ENCODE measurements around the gene FRAS1.
"Not testable (repeated sequence)": the region's sequence is repeated elsewhere in the genome, so short reads cannot be mapped to it uniquely, and the experiment has no call there.

Gene FRAS1

DNA sequence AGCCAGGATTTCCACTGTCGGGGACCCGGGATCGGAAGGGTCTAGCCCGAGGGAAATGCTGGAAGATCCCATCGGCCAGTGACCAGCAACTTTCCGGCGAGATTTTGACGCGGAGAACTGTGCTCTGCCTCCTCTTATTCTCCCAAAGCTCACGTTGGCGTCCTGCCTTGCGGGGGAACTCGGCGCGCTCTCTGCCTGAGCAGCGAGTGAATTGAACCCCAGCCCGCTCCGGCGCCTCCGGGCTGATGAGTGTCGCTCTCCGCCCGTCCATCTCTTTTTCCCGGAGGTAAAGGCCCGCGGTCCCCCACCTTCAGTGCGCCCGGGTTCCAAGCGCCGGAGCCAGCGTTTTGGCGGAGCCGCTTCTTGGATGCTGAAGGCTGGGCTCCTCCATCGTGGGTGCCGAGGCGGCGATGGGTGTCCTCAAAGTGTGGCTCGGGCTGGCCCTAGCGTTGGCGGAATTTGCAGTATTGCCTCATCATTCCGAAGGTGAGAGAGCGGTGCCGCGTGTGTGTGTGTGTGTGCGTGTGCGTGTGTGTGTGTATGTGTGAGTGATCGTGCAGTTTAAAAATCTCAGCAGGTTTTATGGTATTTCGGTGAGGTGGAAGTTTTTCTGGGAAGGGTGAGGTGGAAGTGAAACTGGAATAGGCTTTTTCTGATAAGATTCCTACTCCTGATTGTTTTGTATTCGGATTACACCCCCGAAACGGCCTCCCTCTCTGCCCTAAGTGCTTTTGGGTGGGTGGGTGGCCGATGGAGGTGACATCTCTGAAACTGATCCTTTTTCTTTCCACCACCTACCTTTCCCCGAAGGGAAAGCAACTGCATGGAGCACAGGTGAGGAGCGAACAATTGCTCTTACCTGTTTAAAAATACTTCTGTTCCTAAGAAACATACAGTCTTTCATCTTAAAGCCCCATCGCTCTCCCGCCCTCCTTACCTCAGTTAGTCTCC is 752 bp downstream of the FRAS1 start:
- DNase-seq: peak in 1 of 5 donors; percentile 15

DNA sequence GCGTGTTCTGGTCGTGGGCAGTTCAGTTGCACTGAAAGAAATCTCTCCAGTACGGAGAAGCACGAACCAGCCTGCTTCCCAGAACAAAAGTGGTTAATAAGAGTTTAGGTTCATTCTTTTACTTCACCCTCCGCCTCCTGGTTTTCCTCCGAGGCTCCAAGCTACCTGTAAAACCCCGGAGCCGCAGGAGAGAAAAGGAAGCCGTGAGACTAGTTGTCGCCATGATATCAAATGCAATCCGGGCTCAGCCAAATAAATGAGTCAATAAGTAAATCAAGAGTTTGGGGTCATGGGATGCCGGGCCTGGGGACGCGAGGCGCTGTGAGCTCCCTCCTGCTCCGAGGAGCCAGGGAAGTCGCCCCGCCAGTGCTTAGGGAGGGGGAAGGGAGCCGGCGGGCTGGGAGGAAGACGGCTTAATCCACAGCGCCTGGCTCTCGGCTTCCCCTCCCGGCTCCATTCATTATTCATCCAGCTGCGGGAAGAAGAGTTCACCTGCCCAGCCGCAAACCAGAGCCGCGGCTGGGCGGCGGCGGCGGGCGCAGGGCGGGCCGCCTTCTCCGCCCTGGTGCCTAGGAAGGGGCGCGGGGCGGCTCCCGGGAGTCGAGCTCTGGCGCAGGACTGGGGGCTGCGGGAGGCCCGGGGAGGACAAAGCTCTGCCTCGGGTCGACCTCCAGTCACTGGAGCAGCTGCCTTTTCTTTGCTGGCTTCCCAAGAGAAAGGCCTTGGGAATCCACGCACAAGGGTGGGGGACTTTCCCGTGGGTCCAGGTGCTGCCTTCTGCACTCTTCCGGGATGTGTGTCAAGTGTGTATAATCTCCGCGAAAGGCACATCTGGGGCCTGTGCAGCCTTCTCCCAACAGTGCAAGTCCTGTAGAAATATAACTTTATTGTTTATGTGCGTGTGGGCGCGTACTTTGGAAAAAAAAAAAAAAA is 1.7 kb downstream of the FRAS1 start:
- no peak for DNase-seq

DNA sequence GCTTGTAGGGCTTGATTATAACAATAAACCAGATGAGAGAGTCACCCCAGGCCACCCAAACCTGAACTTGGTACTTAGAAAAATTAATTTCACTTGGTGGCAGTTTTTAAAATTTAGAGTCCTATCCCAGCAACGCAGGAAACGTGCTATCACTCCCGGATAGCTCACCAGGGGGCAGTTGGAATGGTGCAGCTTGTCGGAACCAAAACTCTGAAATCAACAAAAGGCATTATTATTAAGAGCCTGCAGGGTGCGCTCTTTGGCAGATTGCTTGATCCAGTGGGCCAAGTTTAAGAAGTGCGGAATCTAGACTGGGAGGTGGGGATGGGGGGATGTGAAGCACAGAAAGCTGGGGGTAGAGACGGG is 2.4 kb downstream of the FRAS1 start:
- peak in 1 of 5 donors; percentile 13 for DNase-seq

DNA sequence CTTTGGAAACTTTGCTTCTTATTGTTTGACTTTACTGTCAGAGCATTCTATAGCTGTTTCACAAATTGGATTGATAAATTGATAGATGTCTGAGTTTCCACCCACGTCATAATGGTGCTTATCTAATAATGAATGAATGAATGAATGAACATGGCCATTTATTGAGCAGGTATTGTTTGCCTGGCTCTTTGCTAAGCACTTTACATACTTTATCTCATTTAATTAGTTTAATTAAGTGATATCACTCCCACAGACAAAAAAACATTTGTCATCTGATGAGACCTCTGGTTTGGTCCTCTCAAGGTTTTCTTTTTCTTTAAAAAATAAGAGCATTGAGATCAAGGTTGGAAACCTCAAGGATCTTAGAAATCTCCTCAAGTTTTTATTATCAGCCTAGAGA is 2.8 kb downstream of the FRAS1 start:
- DNase-seq: no peak

DNA sequence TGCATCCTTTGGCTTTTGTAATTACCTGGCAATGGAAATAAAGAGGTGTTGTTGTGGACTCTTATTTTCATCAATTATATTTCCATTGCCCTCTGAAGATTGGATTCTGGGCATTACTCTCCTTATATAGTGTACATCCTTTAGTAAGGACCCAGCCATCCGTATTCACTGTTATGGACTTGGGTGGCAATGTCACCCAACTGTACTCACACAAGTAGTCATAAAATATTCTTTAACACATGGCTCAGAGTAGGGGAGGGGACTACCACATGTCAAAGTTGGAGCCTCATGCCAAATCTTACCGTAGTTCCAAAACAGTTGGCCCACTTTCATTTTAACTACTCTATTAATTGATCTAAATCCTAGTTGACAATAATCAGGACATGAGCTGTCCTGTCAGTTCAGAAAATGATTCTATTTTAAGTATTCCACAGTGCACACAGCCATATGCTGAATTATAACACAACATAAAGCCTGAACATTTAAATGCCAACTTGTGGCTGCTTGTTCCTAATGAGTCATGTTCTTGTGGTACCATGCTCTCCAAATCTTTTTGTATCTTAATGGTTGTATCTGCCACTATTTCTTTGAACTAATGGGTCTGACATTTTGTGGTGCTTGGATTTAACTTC is 4.9 kb downstream of the FRAS1 start:
- DNase-seq: no peak

DNA sequence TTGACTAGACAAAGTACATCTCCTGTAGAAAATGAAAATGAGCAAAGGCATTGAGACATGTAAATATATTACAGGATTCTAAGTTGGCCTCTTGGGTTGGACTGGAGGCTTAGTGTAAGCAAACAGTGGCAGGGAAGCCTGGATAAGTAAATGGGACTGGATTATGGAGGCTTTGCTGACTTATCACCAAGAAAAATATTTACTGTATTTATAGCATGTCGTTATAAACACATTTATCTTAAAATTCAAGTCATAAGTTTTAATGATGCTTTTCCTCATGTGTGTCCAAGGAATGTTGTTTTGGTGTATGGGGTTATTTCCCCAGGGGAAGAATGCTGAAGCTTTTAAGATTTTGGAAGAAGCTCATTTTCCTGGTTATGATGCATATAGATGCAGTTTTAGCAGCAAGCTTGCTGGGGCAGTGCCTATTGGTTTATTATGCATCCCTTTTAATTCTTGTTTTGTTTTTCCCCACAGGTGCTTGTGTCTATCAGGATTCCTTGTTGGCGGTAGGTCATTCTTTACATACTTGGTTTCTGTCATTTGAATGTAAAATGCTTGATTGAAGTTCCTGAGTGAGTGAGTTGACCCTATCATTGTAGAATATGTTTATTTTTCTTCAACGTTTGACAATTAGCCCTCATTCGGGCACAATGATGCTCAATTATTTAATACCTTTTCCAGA is 8.5 kb downstream of the FRAS1 start:
- no peak for DNase-seq

DNA sequence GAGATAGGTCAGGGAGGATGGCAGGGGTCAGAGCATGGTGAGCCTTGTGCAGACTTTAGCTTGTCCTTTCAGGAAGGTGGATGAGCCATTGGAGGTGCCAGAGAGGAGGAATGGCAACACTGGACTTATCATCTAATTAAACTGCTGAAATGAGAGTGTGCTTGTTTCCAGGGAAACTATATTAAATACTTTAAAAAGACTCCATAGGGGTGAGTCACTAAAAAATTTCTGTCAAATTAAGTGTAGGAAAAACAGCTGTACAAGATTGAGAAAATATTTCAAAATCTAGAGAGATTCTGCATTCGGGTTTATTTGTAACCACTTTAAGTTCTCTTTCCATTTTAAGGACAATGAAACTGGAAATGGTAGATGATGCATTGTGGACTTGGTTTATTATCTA is 11.4 kb downstream of the FRAS1 start:
- no peak for DNase-seq

DNA sequence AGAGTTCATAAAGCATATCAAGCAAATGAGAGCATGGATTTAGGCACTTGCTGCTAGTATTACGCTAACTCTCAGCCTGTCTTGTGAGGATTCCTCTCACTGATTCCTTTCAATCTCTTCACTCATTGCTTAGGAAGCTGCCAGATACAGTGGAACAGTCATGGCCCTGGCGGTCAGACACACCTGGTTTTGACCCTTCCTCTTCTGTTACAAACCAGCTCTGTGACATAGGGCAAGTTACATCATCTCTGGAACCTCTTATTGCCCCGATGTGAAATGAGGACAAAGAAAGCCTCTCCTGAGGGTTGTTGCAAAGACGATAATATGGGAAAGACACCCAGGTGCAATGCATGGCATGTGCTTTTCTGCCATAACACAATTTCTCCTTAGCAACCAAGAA is 12.2 kb downstream of the FRAS1 start:
- no peak for DNase-seq

DNA sequence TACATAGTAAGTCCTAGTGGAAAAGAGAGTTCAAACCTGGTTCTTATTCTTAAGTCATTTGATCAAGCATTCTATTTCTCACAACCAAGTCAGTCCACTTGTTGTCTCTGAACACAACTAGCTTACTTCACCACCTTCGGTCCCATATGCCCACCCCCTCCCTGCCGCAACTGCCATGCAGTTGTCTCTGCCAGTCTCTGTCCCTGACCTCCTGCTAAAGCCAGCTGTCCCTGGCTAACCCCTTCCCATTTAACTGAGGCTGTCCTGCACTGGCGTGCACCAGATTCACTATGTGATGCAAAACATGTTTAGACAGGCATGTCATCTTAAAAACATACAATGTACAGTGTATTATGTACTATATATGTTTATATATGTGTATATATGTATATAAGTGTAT is 12.7 kb downstream of the FRAS1 start:
- DNase-seq: no peak

DNA sequence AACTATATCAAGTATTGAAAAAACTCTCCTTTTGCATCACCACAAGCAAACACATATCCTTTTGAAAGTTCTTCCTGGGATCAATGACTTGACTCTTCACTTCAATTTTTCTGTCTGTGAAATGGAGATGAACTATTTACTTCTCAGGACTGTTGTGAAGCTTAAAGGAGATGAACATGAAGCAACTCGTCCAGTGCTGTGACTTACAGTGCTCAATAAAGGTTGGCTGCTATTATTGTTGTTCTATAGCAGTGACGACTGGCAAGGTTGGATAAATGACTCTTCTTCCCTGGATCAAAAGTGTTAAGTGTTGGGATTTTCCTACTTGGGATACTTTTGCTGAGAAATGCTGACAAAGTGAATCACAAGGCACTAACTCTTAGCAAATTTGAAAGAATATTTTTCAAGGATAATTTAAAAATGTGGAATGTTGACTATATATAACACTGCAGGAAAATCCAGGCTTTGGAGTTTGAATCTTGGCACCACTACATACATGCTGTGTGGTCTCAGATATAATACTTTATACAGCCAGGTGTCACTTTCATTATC is 13.7 kb downstream of the FRAS1 start:
- no peak for DNase-seq

DNA sequence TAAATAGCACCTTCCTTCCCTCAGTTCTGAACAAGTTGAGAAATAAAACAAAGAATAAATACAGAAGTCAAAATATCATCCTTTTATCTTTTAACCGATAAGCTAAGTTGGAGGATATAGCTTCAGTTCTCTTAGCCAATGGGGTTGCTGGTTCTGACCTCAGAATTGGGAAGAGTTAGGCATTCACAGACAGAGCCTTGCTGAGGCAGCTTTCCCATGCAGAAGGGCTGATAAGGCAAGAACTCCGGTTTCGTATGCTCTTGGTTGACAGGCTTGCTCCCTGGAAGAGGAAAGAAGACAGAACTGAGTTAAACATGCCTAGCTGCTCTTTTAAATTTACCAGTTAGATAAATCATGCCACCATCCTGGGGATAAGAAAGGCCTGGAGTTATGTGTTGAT is 17.6 kb downstream of the FRAS1 start:
- no peak for DNase-seq

DNA sequence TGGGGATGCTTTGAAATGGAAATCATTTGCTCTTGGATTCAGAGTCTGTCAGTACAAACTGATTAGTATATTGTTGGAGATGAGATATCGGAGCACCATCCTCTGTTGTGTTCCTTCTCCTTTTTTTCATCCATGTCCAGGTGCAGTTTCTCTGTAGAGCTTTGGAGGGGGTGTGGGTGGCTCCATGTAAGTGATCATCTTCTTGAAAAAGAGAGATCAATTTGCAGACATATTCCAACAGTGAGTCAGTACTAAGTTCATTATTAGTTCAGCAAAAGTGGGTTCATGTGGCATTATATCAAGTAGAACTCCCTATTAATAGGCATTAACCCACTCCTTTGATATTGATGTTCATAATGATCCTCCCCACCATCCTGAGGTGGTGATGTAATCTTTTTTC is 18.9 kb downstream of the FRAS1 start:
- DNase-seq: no peak

DNA sequence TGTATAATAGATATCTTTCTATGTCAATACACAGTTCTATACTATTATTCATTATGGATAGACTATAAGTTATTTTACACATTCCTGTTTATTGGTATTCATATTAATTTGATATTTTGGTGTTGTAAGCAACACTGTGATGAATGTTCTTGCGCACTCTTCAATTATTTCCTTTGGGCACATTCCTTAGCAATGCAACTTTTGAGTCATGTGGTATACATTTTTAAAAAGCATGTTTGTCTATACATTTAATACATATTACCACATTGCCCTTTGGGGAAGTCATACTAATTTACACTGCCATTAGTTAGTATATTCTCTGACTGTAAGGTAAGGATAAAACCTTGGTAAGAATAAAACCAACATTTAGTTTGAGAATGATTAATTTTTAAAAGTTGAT is 21.0 kb downstream of the FRAS1 start:
- DNase-seq: no peak

DNA sequence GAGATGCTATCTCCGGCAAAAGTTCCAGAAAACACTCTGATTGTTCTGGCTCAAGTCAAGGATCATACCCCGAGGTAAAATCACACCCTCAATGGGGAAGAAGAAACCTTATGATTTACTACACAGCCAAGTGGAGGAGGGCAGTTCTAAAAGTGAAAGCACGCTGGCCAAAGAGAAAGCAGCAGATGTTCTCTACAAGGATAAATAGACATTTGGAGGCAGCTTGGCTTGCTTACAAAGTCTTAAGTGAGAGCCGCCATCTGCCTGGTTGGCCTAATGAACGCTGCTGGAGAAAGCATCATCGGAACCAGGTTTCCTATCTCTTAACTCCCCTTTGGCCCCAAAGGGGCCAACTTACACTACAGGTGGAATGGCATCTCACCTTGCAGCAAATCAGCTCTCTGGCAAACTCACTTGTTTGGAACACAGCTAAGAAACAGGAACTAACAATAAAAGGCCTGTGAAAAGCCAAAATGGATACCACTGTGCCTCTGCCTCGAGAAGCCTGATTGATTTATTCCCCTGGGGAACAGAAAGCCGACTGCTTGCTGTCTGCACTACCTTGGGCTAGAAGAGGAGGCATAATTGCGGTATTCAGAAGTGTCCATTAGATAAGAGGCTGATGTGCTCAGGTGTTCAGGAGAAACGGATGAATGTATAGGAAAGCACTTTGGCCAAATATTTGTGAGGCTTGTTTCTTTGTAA is 22.8 kb downstream of the FRAS1 start:
- DNase-seq: no peak

DNA sequence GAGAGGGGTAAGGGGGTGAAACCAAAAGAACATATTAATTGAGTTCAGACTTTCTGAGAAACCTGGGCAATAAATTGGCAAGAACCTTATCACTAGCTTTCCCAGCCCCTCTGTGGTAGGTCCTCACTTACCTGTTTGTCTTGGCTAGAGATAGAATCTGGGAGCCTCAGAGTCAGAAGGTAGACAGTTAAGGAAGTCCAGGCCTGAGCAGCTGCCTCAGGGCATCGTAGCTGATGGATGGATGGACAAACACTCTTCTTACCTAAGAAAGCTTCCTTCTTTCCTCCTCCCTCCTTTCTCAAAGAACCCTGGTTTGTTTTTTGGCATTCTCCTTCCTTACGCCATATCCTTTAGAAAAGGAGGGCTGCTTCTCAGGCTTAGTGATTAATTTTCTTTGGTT is 24.4 kb downstream of the FRAS1 start:
- no peak for DNase-seq

DNA sequence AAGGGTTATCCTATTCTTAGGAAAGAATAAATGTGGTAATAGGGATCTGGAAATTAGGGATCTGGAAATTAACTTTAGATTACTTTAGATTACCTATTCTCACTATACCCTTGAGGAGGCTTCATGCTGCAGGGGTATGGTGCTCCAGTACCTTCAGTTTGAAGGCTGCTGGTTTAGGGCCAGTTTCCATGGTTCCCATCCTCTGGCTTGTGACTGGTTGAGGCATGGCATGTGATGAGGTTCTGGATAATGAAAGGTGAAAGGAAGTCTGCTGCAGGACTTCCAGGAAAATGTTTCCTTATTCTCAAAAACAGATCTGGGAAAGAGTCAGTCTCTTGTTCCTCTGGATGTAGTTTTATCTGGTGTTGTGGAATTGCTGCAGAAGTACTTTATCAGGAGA is 25.9 kb downstream of the FRAS1 start:
- DNase-seq: no peak

DNA sequence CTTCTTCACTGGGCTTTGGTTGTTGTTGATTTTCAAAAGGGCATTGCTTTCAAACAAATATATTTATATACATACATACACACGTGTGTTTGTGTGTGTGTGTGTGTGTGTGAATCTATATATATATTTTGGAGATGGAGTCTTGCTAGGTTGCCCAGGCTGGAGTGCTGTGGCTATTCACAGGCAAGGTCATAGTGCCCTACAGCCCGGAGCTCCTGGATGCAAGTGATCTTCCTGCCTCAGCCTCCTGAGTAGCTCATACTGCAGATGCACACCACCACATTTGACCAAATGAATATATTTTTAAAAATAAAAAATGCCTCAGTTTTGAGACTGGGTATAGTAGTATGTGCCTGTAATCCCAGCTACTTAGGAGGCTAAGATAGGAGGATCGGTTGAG is 34.4 kb downstream of the FRAS1 start:
- no peak for DNase-seq

DNA sequence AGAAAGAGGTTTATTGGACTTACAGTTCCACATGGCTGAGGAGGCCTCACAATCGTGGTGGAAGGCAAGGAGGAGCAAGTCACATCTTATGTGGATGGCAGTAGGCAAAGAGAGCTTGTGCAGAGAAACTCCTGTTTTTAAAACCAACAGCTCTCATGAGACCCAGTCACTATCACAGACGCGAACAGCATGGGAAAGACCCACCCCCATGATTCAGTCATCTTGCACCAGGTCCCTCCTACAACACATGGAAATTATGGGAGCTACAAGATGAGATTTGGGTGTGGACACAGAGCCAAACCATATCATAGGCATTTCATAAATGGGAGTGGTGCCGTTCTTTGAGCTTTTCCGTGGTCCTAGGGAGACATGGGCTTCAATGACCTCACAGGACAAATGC is 35.2 kb downstream of the FRAS1 start:
- not testable (repeated sequence) for DNase-seq

DNA sequence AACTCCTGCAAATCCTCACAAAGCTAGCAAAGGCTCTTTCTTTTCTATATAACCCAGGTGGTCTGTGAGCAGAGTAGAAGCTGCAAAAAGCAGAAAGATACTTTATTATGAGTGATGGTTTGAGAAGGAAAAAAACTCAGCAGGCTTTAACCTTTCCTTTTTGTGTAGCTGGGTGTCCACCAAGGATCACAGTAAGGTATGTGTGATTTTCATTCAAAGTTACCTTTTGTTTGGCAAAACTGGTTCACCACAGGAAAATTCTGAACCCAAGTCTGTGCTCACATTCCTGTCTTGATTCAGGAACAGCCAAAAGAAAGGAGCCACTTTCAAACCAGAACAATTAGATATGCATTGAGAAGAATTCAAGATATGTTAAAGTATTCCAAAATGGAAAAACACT is 35.7 kb downstream of the FRAS1 start:
- no peak for DNase-seq

DNA sequence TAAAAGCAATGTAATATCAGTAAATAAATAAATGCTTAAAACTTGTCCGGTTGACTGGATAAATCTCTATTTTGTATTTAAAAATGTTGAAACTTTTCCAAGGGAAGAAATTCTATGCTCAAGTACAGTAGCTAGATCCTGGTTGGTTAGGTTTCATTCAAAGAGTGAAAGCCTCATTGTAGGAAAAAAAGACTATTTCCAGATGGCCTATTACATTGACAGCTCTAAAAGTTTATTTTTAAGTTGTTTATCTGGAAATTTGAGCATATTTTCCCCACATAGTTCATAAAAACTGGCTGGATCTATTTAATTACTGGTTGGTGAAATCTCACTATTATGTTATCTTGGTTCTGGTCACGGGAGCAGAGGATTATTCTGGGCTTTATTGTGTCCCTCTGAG is 38.0 kb downstream of the FRAS1 start:
- no peak for DNase-seq

DNA sequence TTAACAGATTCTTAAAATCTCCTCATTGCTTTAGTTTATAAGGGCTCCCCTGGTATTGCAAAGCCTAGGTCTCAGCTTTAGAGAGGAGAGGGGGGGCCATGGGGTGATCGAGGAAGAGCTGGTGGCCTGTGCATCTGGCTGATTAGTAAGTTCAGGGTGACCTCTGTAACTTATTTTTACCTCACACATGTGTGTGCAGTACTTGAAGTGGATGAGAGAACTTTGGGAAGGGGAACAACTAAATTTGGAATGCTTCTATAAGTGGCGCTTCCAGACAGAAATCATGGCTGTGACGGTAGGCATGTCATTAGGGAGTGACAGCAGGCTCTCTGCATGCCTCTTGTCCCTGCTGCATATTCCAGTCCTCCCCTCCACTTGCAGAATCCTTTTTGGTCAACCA is 41.9 kb downstream of the FRAS1 start:
- DNase-seq: no peak

DNA sequence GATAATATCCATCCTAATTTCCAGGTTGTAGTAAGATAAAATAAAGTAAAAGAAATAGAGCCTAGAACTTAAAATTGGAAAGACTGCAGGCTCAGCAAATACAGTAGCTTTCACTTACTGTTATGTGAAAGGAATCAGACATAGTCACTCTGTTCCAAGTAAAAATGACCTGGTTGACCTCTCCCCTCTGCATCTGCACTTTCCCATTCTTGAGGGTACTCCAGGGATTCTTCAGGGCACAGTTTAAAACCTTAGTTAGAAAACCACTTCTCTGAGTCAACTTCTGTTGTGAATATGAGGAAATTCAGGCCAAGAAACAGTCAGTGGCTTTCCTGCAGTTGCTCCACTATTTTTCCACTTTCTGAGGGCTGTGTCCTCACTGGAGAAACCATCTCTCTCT is 42.9 kb downstream of the FRAS1 start:
- DNase-seq: no peak
